GM18502 (cell line): ENCODE results near the gene FSD2.

Source experiments
- ATAC-seq: cut with Tn5 transposase; IDR thresholded peaks from one replicate; pipeline ENCODE4 v1.9.1; 2021; ENCODE audit warnings: mild to moderate bottlenecking; ENCODE audit not compliant: unreplicated experiment, poor library complexity

The FSD2 gene

GRCh38 chr15:82805994-82806406 is at the start of gene FSD2:
TSS of gene FSD2 (minus strand) at chr15:82806069. CDS start at chr15:82787390, 18,679 bp downstream.
- peak; percentile 61 for ATAC-seq

GRCh38 chr15:82854554-82854953 is 48.7 kb upstream of the FSD2 start:
- ATAC-seq: no peak

- no peak for ATAC-seq
Measured at GRCh38 chr15:82852941-82853561, 47.2 kb upstream of the FSD2 start.

GRCh38 chr15:82851981-82852511 is 46.2 kb upstream of the FSD2 start:
- ATAC-seq: no peak

- no peak for ATAC-seq
Measured at GRCh38 chr15:82851306-82851850, 45.5 kb upstream of the FSD2 start.

- no peak for ATAC-seq
Measured at GRCh38 chr15:82850731-82851130, 44.9 kb upstream of the FSD2 start.

GRCh38 chr15:82849556-82850512 is 44.0 kb upstream of the FSD2 start:
- ATAC-seq: no peak

- ATAC-seq: no peak
Measured at GRCh38 chr15:82848241-82848993, 42.5 kb upstream of the FSD2 start.

GRCh38 chr15:82847703-82848102 is 41.8 kb upstream of the FSD2 start:
- no peak for ATAC-seq

- no peak for ATAC-seq
Measured at GRCh38 chr15:82846621-82847020, 40.8 kb upstream of the FSD2 start.

- no peak for ATAC-seq
Measured at GRCh38 chr15:82845686-82846085, 39.8 kb upstream of the FSD2 start.

GRCh38 chr15:82843566-82843965 is 37.7 kb upstream of the FSD2 start:
- ATAC-seq: no peak

- no peak for ATAC-seq
Measured at GRCh38 chr15:82840166-82840565, 34.3 kb upstream of the FSD2 start.

GRCh38 chr15:82839136-82839535 is 33.3 kb upstream of the FSD2 start:
- no peak for ATAC-seq

GRCh38 chr15:82838096-82838735 is 32.3 kb upstream of the FSD2 start:
- ATAC-seq: no peak

GRCh38 chr15:82835391-82835917 is 29.6 kb upstream of the FSD2 start:
- no peak for ATAC-seq

- no peak for ATAC-seq
Measured at GRCh38 chr15:82833362-82833682, 27.5 kb upstream of the FSD2 start.

GRCh38 chr15:82832601-82833361 is 26.9 kb upstream of the FSD2 start:
- peak; percentile 90 for ATAC-seq
